Measurements from ENCODE around the gene WDHD1. TPM values are rescaled to one million over a fixed set of nuclear protein-coding genes. Genes with fewer than 3 reads are reported as not detected.
"Not testable (repeated sequence)": the region's sequence is repeated elsewhere in the genome, so short reads cannot be mapped to it uniquely, and the experiment has no call there.

Gene WDHD1
- total RNA-seq, 6 donors from 2014 or later = 1.0 to 5.0 (median 2.6) TPM

DNA sequence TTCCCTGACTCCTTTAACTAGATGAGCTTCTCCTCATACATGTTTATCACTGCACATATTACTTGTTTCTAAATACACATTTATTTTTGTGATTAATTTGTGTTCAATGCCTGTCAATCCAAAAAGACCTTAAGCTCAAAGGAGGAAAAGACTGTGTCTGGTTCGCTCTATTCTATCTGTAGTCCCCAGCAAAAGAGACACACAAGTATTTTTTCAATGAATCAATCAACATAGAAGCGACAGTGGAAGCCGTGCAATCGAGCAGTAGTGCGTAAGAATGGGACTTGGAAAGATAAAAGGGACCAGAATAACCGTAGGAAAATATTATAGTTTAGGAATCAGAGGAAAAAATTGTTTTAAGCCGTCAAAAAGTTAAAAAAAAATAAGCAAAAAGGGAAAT is 951 bp downstream of the WDHD1 start:
- no peak for DNase-seq
- no peaks in the 10 kb centered on the region for H3K9me3 ChIP-seq
- 30 to 45% methylated on average over 7 of the region's 7 CpGs for WGBS, 2 donors
- TF ChIP-seq POLR2AphosphoS5 (IDR thresholded peaks at IDR 0.05) = no peak
- TF ChIP-seq, protein P1, sequence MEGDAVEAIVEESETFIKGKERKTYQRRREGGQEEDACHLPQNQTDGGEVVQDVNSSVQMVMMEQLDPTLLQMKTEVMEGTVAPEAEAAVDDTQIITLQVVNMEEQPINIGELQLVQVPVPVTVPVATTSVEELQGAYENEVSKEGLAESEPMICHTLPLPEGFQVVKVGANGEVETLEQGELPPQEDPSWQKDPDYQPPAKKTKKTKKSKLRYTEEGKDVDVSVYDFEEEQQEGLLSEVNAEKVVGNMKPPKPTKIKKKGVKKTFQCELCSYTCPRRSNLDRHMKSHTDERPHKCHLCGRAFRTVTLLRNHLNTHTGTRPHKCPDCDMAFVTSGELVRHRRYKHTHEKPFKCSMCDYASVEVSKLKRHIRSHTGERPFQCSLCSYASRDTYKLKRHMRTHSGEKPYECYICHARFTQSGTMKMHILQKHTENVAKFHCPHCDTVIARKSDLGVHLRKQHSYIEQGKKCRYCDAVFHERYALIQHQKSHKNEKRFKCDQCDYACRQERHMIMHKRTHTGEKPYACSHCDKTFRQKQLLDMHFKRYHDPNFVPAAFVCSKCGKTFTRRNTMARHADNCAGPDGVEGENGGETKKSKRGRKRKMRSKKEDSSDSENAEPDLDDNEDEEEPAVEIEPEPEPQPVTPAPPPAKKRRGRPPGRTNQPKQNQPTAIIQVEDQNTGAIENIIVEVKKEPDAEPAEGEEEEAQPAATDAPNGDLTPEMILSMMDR (IDR thresholded peaks at IDR 0.05) = no peak
- no peak for TF ChIP-seq POLR2A (IDR thresholded peaks at IDR 0.05)
- peaks cover 16 to 33% (median 19%) of the 10 kb centered on the region in 4 donors for H3K4me1 ChIP-seq
- no peak overlapping the region for H3K27ac ChIP-seq
- peak overlapping the region in 2 of 4 donors; percentile 80 to 88 for H3K4me3 ChIP-seq
- no peaks in the 10 kb centered on the region for H3K27me3 ChIP-seq
- H3K36me3 ChIP-seq = no peaks in the 10 kb centered on the region
- no peak for ATAC-seq (ENCODE audit: low FRiP score in 2 of 2)

DNA sequence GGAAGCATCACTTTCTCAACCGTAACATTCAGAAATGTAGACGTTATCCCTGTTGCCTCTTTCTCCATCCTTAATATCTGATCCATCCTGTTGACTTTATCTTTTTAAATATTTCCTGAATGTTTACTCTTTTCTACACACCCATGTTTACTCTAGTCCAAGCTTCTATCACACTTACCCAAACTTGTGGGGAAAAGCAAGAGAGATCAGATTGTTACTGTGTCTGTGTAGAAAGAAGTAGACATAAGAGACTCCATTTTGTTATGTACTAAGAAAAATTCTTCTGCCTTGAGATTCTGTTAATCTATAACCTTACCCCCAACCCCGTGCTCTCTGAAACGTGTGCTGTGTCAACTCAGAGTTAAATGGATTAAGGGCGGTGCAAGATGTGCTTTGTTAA is 2.5 kb downstream of the WDHD1 start:
- 60 to 74% methylated on average over 3 to 4 of the region's 5 CpGs for WGBS, 2 donors

DNA sequence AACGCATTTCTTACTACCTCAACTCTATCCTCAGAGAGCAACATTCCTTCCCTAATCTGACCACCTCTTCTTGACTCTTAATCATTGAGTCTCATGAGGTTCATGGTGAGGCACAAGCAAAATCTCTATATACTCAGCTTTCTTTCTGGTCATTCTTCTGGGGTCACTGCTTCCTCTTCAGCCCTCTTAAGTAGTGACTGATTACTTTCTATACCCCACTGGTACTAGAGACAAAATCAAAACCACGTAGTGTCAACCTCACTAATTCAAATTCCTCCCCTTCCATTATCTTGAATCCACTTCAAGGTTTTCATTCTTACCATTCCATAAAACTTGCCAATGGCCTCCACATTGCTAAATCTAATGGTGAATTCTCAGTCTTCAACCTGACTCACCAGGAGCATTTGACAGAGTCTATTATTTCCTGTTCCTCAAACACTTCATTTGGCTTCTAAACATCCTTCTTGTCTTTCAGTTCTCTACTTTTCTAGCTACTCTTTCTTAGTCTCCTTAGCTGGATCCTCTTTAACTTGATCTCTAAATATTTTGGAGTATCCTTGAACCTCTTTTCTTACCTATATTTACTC is 6.8 kb downstream of the WDHD1 start:
- no peak overlapping the region for H3K4me3 ChIP-seq
- 93 to 94% methylated on average over 2 of the region's 2 CpGs for WGBS, 2 donors
- no peak for TF ChIP-seq POLR2AphosphoS5 (IDR thresholded peaks at IDR 0.05)
- TF ChIP-seq, protein P1 (IDR thresholded peaks at IDR 0.05) = no peak
- TF ChIP-seq EP300 (IDR thresholded peaks at IDR 0.05) = no peak
- no peak for TF ChIP-seq POLR2A (IDR thresholded peaks at IDR 0.05)
- no peak for ATAC-seq (ENCODE audit: low FRiP score in 2 of 2)
- H3K36me3 ChIP-seq = no peaks in the 10 kb centered on the region
- H3K4me1 ChIP-seq = no peaks in the 10 kb centered on the region
- no peaks in the 10 kb centered on the region for H3K27me3 ChIP-seq
- DNase-seq = no peak
- H3K27ac ChIP-seq = no peak overlapping the region
- H3K9me3 ChIP-seq = no peaks in the 10 kb centered on the region

More for the DNA sequence above, 2.5 kb downstream of the WDHD1 start:
- not testable (repeated sequence) for H3K36me3 ChIP-seq; H3K27me3 ChIP-seq; H3K27ac ChIP-seq; H3K9me3 ChIP-seq; ATAC-seq (ENCODE audit: low FRiP score in 2 of 2); H3K4me3 ChIP-seq; DNase-seq
- peaks cover 16 to 32% (median 19%) of the 10 kb centered on the region in 4 donors for H3K4me1 ChIP-seq

DNA sequence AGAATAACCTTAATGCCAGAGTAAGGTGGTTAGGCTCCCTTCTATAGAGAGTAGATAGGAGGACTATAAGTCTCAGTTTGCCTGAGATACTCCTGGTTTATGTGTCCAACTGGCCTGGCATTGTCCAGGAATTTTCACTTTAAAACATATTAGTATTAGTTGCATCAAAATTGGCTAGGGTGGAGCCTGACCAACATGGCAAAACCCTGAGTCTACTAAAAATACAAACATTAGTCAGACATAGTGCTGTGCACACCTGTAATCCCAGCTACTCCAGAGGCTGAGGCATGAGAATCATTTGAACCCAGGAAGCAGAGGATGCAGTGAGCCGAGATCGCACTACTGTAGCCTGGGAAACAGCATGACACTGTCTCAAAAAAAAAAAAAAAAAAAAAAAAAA is 11.9 kb downstream of the WDHD1 start:
- no peak overlapping the region for H3K27ac ChIP-seq
- H3K4me3 ChIP-seq = no peak overlapping the region
- no peaks in the 10 kb centered on the region for H3K36me3 ChIP-seq
- TF ChIP-seq EP300 (IDR thresholded peaks at IDR 0.05) (no peak), POLR2AphosphoS5 (IDR thresholded peaks at IDR 0.05) (no peak), POLR2A (IDR thresholded peaks at IDR 0.05) (no peak)
- TF ChIP-seq, protein P1 (IDR thresholded peaks at IDR 0.05) = no peak
- no peak for ATAC-seq (ENCODE audit: low FRiP score in 2 of 2)
- WGBS, 2 donors = 94 to 97% methylated on average over 2 of the region's 2 CpGs
- H3K4me1 ChIP-seq = no peaks in the 10 kb centered on the region
- no peak for DNase-seq
- H3K27me3 ChIP-seq = no peaks in the 10 kb centered on the region
- H3K9me3 ChIP-seq = no peaks in the 10 kb centered on the region

DNA sequence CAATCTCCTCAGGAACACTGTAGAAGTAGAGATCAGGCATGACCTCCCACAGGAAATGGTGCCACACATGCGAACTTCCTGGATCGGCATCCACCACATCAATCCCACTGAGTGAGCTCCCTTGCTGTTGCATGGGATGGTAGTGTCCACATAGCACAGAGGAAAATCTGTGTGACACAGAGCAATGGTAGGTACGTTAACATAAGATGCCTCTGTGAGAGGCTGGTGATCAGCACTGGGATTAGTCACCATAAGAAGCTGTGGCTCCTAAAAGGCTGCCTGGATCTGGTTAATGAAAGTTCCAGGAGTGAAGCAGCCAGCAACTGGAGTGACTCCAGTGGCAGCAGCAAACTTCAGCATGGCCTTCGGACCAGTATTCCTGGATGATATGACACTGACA is 21.8 kb downstream of the WDHD1 start:
- TF ChIP-seq EP300 (IDR thresholded peaks at IDR 0.05) = no peak
- TF ChIP-seq, protein P1 (IDR thresholded peaks at IDR 0.05) = no peak
- no peak for TF ChIP-seq POLR2A (IDR thresholded peaks at IDR 0.05)
- no peak for TF ChIP-seq POLR2AphosphoS5 (IDR thresholded peaks at IDR 0.05)
- Histone ChIP-seq H3K9me3 (no peaks in the 10 kb centered on the region), H3K4me1 (no peaks in the 10 kb centered on the region), H3K27ac (no peak overlapping the region), H3K36me3 (peaks cover 0 to 3% (median 0%) of the 10 kb centered on the region in 4 donors), H3K27me3 (no peaks in the 10 kb centered on the region), H3K4me3 (no peak overlapping the region)
- no peak for ATAC-seq (ENCODE audit: low FRiP score in 2 of 2)
- WGBS, 2 donors = 46 to 67% methylated on average over 4 of the region's 4 CpGs
- no peak for DNase-seq

Measured in upper lobe of left lung (tissue), 6 donors.